ENCODE results near the gene BUD13. TPM values are rescaled to one million over a fixed set of nuclear protein-coding genes. Genes with fewer than 3 reads are reported as not detected.

BUD13 gene
- total RNA-seq, 1 donor from 2014 or later, result 7.0 TPM

DNA sequence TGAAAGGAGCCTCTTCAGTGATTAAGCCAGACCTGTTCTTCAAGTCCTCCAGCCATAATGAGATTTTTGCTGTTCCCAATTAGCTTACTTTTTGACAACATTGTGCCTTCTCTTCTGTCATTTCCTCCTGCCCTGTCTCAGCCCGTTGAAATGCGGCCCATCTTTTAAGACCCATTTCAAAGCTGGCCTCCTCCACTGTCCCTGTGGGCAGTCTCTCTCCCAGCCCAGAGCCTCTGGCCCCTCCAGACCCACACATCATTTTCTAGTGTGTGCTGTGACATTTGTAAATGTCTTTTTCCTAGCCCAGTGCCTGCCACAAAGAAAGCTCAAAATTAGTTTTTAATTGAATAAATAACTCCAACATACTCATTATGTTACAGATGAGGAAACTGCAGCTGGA is 70.9 kb downstream of the BUD13 start:
- ATAC-seq (ENCODE audit: poor library complexity), result no peak
- no peak for DNase-seq
- intact Hi-C loops (cut with DNase I), result no loop called here

DNA sequence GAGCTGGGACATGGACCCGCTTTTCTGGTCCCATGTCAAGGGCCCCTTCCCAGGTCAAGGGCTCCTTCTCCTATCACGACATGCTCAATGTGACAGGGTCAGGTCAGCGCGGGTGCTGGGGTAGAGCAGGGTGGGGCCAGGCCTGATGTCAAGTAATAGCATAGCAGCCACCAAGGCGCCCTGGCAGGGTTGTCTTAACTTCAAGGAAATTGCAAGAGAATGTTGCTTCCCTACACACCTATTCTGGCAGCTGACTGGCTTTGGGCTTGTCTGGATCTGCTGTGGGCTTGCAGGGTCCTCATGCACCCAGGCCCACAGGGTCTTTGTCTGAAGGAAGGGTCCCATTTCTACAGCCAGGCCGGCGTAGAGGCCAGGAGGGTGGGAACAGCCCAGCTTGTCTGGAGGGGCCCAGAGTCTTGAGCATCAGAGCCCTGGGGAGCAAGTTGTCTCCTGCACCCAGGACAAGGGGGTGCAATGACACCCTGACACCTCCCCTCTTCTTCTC is 71.4 kb downstream of the BUD13 start:
- ATAC-seq (ENCODE audit: poor library complexity) (no peak), DNase-seq (no peak)
- intact Hi-C loops (cut with DNase I), result no loop called here

DNA sequence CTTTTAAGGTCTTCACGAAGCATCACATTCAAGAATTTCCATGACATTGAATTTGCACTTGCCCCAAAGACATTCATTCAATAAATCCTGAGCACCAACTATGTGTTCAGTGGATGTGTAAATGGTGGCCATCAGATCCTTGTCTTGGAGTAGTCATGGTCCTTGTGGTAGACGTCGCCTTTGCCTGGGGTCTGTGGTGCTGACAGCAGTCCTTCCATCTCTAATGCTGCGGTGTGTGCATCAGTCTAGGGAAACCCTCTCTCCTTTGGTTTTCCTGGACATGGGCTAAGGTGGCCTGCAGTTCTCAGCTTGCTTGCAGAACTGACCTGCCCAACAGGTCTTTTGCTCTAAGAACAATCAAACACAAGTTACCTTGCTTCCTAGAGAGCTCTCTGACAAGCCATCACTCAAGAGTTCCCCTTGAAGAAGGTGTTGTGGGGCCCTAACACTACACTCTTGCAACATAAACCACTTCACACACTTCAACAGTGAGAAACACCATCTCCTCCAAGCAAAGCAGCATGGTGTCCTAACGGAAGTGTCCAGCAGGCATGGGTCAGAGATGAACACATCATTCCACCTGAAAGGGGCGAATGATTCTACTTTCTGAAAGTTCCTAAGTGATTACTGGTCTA is 72.1 kb downstream of the BUD13 start:
- no peak for ATAC-seq (ENCODE audit: poor library complexity)
- intact Hi-C loops (cut with DNase I), result no loop called here
- no peak for DNase-seq

Other genes with a start within 250 kb of the BUD13 start
- gene ZPR1, start 15.0 kb upstream of the BUD13 start, total RNA-seq, result 15.9 TPM
- not detected for gene APOA5, start 18.9 kb upstream of the BUD13 start, total RNA-seq
- not detected for gene APOA4, start 50.3 kb upstream of the BUD13 start, total RNA-seq
- 0.46 TPM for gene APOC3, start 56.9 kb upstream of the BUD13 start, total RNA-seq
- gene APOA1, start 64.6 kb upstream of the BUD13 start, total RNA-seq, result 8.4 TPM

All from Right ventricle myocardium superior (tissue), 1 donor.